ENCODE measurements around the gene RPL19. TPM values are rescaled to one million over a fixed set of nuclear protein-coding genes. Genes with fewer than 3 reads are reported as not detected.
A peak's percentile ranks its signal among the peaks of the same experiment; 100 is the strongest.

The RPL19 gene
- total RNA-seq, 1 donor from 2014 or later, result 1,170 TPM

GRCh38 chr17:39213852-39214251, 13.8 kb downstream of the RPL19 start:
- intact Hi-C loops (cut with DNase I), result no loop called here
- ATAC-seq (no peak), DNase-seq (ENCODE audit: low spot score) (no peak)

- intact Hi-C loops (cut with DNase I), result no loop called here
- DNase-seq (ENCODE audit: low spot score) (no peak), ATAC-seq (no peak)
Observed at GRCh38 chr17:39217734-39218369, 17.8 kb downstream of the RPL19 start.

GRCh38 chr17:39218906-39219305, 18.8 kb downstream of the RPL19 start:
- intact Hi-C loops (cut with DNase I), result no loop called here
- no peak for DNase-seq (ENCODE audit: low spot score)
- ATAC-seq, result no peak

GRCh38 chr17:39219647-39220154, 19.6 kb downstream of the RPL19 start:
- ATAC-seq (no peak), DNase-seq (ENCODE audit: low spot score) (no peak)
- intact Hi-C loops (cut with DNase I), result no loop called here

GRCh38 chr17:39221572-39221971, 21.5 kb downstream of the RPL19 start:
- intact Hi-C loops (cut with DNase I), result no loop called here
- DNase-seq (ENCODE audit: low spot score) (no peak), ATAC-seq (no peak)

- ATAC-seq (no peak), DNase-seq (ENCODE audit: low spot score) (no peak)
- intact Hi-C loops (cut with DNase I), result no loop called here
Observed at GRCh38 chr17:39222151-39222550, 22.1 kb downstream of the RPL19 start.

GRCh38 chr17:39222866-39223834, 23.1 kb downstream of the RPL19 start:
- intact Hi-C loops (cut with DNase I), result no loop called here
- ATAC-seq (no peak), DNase-seq (ENCODE audit: low spot score) (no peak)

GRCh38 chr17:39223907-39224777, 24.1 kb downstream of the RPL19 start:
- ATAC-seq (no peak), DNase-seq (ENCODE audit: low spot score) (no peak)
- intact Hi-C loops (cut with DNase I), result no loop called here

GRCh38 chr17:39224778-39225307, 24.8 kb downstream of the RPL19 start:
- ATAC-seq (peak; percentile 33), DNase-seq (ENCODE audit: low spot score) (no peak)
- intact Hi-C loops (cut with DNase I), result no loop called here

- DNase-seq (ENCODE audit: low spot score) (no peak), ATAC-seq (no peak)
- intact Hi-C loops (cut with DNase I), result no loop called here
Observed at GRCh38 chr17:39225308-39225958, 25.4 kb downstream of the RPL19 start, which contains the start of gene STAC2. TSS of gene STAC2 (minus strand) at chr17:39225945. CDS start at chr17:39225502, 443 bp downstream.

- ATAC-seq (peak; percentile 89), DNase-seq (ENCODE audit: low spot score) (peak; percentile 85)
- intact Hi-C loops (cut with DNase I), result no loop called here
Observed at GRCh38 chr17:39225959-39226683, 26.0 kb downstream of the RPL19 start.

GRCh38 chr17:39227364-39227919, 27.4 kb downstream of the RPL19 start:
- no peak for DNase-seq (ENCODE audit: low spot score)
- intact Hi-C loops (cut with DNase I), result no loop called here
- no peak for ATAC-seq

GRCh38 chr17:39229274-39229913, 29.3 kb downstream of the RPL19 start:
- DNase-seq (ENCODE audit: low spot score), result no peak
- intact Hi-C loops (cut with DNase I), result no loop called here
- no peak for ATAC-seq

- intact Hi-C loops (cut with DNase I), result no loop called here
- no peak for DNase-seq (ENCODE audit: low spot score)
Observed at GRCh38 chr17:39230361-39230760, 30.3 kb downstream of the RPL19 start.

GRCh38 chr17:39231091-39231561, 31.0 kb downstream of the RPL19 start:
- intact Hi-C loops (cut with DNase I), result no loop called here
- no peak for DNase-seq (ENCODE audit: low spot score)
- peak; percentile 61 for ATAC-seq

More at GRCh38 chr17:39230361-39230760, 30.3 kb downstream of the RPL19 start:
- ATAC-seq, result no peak

- no peak for DNase-seq (ENCODE audit: low spot score)
- intact Hi-C loops (cut with DNase I), result no loop called here
- peak; percentile 82 for ATAC-seq
Observed at GRCh38 chr17:39231591-39232551, 31.8 kb downstream of the RPL19 start.
